GDM1 (cell line): ENCODE measurements around the gene CPTP.

Experiments used
- DNase-seq: peaks from one replicate; lab custom pipeline; 2025; lab: John Stamatoyannopoulos, UW

Gene CPTP

GRCh38 chr1:1292442-1292779 is 32.2 kb upstream of the CPTP start:
- no peak for DNase-seq

GRCh38 chr1:1292851-1293250 is 31.8 kb upstream of the CPTP start:
- DNase-seq = no peak

DNA sequence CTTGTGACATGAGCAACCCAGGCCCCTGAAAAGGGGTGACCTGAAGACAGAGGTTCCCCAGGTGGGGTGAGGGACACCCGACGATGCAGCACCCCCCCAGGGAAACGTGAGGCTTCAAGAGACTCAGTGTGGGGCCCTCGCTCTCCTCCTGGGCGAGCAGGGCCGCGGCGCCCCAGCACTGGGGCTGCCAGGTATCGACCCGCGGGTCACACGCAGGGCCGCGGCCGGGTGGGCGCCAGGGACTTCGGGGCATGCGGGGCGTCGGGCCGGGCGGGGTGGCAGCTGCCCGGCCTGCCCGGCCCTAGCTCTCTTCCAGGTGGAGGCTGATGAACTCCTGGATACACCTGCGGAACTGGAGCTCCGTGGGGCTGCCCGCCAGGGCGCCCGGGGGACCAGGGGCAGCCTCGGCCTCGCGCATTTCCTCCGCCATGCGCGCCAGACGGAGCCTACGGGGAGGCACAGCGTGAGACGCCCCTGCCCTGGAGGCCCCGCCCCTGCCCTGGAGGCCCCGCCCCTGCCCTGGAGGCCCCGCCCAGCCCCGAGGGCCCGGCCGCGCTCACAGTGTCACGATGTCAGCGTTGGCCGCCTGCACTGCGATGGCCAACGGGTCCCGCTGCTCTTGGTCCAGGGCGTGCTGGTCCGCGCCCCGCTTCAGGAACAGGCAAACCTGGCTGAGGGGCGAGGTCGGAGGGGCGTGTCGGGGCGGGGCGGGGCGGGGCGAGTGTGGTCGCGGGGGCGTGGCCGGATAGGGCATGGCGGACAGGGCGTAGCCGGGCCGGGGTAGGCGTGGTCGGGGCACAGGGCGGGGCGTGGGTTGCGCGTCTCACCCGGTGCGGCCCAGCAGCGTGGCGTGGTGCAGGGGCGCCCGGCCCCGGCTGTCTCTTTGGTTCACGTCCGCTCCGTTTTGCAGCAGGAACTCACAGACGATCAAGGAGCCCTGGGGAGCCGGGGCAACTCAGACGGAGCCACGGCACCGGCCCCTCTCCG is 31.0 kb upstream of the CPTP start:
- no peak for DNase-seq

DNA sequence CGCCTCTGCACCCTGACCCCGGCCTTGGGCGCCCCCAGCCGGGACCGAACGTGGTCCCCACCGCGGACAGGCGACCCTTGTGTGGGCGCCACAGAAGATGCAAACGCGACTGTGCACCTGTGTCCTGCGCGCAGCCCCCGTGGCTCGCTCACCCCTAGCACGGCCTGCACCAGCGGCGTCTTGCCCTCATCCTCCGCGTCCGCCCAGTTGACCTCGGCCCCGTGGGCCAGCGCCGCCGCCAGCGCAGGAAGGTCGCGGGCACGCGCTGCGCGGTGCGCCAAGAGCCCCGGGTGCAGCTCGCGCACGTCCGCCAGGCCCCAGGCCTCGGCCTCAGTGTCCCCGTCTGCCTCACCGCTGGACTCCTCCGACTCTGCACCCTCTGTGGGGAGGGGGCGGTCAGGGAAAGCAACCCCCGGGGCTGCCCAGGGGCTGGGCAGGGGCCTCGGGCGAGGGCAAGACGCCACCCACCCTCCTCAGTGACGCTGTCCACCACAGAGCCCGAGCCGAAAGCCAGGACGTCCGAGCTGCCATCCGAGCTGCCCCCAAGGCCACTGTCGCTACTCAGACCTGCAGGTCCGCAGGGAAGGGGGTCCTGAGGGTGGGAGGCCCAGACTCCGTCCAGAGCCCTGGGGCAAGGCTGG is 30.2 kb upstream of the CPTP start:
- no peak for DNase-seq

- DNase-seq = no peak
Observed at GRCh38 chr1:1295154-1295923, 29.3 kb upstream of the CPTP start.

DNA sequence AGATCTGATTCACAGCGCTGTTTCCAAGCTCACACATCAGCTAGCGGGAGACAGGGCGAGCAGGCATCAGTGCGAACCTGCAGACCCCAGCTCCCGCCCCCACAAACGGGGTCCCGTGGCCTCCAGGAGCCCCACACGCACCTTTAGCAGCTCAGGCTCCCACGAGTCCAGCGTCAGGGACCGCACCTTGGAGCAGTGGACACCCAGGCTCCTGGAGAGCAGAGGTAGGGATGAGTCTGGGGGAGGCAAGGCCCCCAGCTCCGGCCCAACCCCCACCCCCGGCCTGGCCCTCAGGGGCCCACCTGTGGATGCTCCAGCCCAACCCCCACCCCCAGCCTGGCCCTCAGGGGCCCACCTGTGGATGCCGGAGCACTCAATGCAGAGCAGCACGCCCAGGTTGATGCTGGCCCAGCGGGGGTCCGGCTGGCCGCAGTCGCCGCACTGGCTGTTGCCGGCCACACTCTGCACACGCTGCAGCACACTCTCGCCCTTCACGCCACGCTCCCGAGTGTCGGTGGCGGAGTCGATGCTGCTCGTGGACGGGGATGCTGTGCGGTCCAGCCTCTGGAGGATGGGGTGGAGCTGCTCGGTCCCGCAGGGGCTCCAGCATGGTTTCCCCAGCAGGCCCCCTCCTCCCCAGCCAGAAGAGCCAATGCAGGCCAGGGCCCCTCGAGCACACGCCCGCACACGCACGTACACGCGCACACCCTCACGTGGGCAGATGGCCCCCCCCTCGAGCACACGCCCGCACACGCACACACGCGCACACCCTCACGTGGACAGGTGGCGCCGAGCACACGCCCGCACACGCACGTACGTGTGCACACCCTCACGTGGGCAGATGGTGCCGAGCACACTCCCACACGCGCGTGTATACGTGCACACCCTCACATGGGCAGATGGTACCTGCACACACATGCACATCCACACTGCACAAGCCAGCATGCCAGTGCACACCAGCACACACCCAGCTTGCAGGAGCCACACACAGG is 28.2 kb upstream of the CPTP start:
- no peak for DNase-seq

GRCh38 chr1:1297802-1298424 is 26.7 kb upstream of the CPTP start:
- no peak for DNase-seq

DNA sequence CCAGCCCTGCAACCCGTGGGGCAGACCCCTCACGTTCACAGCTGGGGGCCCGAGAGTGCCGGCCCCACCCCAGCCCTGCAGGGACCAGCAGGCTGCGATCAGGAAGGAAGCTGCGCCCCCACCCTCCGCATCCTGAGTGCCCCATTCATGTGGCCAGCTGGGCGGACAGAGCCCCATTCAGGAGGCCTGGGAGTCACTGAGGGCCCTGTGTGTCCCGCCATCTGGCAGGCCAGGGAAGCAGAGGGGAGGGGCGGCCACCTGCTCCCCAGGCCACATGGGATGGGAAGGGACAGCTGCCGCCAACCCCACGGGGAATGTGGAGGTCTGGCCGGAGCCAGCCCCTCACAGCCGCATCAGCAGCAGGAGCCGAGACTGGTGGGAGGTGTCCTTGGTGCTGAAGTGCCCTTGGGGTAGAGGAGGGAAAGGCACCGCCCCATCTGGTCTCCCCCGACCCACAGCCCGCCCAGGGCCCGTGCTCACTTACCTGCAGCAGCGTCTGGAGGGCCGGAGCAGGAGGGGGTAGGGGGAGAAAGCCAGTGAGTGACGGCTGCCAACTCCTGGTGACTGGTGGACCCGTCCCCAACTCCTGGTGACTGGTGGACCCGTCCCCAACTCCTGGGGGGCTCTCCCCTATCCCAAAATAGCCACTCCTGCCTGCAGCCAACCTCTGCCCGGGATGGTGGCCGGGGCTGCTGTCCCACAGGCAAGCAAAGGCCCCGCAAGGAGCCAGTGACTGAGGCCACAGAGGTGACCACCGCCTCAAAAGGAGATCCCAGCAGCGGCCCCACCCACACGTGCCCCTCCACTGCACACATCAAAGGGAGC is 25.5 kb upstream of the CPTP start:
- no peak for DNase-seq

- DNase-seq = no peak
Observed at GRCh38 chr1:1299686-1300351, 24.8 kb upstream of the CPTP start.

GRCh38 chr1:1300352-1300739 is 24.3 kb upstream of the CPTP start:
- DNase-seq = no peak

- no peak for DNase-seq
Observed at GRCh38 chr1:1302006-1302430, 22.6 kb upstream of the CPTP start.

DNA sequence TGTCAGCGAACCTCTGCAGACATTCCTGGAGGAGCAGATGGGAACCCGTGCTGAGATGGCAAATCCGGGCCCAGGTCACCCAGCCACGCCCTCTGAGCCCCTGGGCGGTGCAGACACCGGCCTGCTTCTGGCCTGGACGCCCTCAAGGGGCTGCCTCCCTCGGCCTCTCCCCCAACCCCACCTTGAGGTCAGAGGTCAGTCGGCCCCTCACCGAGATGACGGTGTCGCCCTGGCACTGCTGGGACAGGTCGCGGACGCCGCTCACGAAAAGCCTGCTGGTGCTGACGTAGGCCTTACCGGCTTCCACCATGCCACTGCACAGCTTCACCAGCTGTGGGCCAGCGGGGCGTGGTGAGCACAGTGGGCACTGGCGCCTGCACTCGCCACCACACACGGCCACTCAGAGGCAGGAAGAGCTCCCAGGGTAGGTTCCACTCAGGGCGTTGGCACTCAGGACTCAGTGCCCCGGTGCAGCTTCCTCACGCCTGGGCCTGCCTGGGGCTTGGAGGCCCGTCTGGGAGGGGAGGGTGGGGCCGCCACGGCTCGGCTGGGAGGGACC is 21.6 kb upstream of the CPTP start:
- no peak for DNase-seq

DNA sequence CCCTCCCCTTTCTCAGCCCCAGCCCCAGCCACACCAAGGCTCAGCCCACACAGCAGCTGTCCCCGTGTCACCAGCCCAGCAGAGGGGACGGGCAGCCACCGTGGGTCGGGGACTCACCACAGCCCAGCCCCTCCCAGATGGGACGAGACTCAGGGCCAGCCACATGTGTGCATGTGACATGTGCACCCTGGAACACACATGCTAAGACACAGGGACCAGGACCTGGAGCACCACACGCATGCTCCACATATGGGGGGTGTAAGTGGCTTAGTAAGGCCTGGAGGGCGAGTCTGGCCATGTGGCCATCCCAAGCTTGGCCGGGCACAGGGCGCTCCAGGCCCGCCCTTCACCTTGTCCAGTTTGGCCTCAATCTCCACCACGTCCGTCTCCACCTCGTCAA is 20.9 kb upstream of the CPTP start:
- no peak for DNase-seq

DNA sequence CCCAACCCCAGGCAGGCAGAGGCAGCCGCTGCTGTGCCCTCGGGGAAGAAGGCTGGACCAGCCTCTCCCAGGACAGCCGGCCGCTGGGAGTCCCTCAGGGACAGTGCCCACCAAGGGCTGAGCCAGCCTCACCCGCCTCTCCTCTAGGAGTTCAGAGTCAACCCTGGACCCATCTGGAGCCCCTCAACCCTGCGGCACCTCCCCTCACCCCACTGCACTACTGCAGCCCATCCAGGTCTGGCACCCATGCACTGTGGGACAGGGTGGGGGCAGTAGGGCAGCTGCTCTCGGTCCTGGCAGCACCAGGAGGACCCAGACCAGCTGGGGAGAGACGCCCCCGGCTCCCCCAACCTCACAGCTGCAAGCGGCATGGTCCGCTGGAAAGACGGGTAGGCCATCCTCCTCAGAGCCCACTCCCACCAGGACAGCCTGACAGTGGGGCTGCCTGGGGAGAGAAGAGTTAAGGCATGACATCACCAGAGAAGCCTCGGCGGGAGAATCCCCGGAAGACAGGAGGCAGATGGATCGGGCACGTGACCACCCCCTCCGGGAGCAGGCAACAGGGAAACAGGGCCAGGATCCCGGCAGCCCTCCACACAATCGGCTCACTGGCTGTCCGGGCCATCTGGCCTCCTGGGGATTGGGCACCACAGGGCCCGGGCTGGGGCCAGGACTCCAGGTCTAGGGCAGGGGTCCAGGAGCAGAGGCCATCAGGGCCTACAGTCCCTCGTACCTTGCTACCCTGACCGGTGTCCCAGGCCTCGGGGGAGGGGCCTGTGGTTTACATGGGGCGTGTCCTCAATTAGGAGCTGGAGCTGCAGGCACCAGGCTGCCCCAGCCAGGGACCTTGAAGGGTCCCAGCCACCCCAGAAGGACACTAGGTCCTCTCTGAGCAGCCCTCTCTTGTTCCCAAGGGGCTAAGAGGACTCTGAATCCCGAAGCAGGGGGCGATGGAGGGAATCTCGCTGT is 20.0 kb upstream of the CPTP start:
- no peak for DNase-seq

DNA sequence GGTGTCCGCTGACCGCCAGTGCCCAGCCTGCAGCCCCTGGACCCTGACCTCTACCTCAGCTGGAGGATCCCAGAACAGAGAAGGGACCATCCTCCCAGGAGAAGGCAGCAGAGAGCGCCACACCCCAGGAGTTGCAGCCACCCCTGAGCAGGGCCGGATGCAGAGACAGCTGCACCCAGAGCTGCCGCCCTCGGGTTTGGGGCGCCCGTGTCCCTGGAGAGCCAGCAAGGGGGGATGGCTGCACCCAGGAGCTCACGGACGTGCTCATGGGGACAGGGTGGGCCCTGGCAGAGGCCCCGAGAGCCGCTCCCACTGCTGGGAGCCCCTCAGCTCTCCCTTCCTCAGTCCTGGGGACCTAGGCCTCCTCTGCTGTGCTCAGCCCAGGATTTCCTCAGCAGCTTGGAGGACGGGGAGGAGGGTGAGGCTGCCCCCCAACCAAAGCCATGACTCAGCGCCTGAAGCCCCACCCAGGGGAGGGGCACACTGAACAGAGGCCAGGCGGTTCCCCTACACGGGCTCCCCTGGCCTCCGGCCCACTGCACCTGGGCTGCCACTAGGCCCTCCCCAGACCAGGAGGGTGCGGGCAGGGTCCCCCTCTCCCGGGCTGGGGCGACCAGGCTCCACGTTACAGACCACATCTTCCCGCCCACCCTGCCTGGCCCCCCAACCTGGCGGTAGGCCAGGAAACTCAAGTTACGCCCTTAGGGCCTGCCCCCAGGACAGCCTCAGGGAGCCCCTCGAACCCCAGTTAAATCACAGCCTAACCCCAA is 19.1 kb upstream of the CPTP start:
- peak; percentile 76 for DNase-seq

DNA sequence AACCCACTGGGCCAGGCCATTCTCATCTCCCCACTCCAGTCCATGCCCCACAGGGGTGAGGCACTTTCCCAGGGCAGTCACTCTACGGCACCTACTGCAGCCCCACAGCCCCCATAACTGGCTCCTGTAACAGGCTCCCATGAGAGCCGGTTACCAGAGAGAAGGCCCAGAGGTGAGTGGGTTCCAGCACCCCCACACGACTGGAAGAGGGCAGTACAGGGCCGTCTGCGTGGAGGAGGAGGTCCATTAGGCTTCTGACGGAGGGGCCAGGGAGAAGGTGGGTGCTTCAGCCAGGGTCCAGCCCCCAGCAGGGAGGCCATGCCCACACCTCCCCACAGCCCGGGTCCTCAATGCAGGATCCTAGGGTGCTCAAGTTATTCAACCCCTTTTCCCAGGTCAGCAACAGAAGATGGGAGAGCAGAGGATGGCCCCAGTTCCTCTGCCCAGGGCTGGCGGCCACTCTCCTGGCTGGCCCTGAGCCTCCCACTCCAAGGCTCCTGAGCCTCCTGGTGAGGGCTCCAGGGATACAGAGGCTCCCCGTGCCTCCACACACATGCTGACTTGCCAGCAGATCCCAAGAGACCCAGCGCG is 18.4 kb upstream of the CPTP start:
- DNase-seq = no peak
